HG02973 (cell line): Measurements from ENCODE around the gene XKR3.
"Not testable (repeated sequence)": the region's sequence is repeated elsewhere in the genome, so short reads cannot be mapped to it uniquely, and the experiment has no call there.

Experiments
- ATAC-seq: cut with Tn5 transposase; IDR thresholded peaks from one replicate; pipeline ENCODE4 v1.9.1; 2021; ENCODE audit warnings: moderate library complexity; ENCODE audit not compliant: unreplicated experiment

Gene XKR3

DNA sequence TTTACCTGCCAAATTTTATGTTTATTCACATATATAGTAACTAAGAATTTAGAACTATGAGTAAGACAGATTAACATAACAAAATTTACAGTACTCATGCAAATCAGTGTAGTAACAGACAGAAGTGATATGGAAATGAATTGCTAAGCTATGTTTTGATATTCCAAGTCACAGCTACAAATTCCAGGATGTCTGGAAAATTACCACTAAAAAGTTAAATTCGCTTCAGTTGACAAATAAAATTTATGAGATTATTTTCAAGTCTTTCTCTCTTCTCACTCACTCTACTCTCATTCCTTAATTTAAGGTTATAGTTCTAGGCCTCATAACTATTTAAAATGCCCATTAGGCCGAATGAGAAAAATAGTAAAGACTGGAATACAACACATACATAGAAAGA, 18.1 kb downstream of the XKR3 start:
- no peak for ATAC-seq

GRCh38 chr22:16806401-16806800, 18.8 kb downstream of the XKR3 start:
- no peak for ATAC-seq

DNA sequence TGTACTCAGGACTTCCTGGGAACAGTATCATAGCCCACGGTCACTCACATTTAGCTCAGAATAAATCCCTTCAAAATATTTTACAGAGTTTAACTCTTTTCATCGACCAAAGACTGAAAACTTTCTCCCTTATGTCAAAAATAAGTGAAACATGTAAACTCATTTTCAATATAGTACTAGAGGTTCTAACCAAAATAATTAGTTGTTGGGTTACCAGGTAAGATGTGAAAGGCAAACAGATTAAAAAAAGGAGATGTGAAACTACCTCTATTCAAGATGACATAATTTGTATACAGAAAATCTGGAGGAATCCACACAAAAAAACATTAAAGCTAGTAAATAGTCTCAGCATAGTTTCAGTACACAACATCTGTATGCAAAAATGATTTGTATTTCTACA, 20.3 kb downstream of the XKR3 start:
- no peak for ATAC-seq

- no peak for ATAC-seq
Observed at GRCh38 chr22:16803255-16803917, 21.8 kb downstream of the XKR3 start.

DNA sequence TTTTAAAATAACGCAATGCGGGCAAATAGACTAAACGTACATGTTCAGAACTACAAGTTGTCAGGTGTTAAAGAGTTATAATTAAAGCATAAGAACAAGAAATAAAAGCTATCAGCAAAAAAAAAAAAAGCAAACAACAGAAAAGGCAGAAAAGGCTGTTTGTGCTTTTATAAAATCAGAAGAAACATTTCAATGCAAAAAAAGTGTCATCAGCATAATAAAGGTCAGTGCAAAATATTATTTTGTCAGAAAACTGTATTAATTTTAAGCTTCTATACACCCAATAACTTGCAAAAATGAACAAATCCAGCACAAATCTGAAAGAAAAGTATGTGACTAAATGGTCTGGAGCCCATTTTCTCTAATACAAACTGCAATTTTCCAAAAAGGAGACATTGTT, 23.6 kb downstream of the XKR3 start:
- no peak for ATAC-seq

DNA sequence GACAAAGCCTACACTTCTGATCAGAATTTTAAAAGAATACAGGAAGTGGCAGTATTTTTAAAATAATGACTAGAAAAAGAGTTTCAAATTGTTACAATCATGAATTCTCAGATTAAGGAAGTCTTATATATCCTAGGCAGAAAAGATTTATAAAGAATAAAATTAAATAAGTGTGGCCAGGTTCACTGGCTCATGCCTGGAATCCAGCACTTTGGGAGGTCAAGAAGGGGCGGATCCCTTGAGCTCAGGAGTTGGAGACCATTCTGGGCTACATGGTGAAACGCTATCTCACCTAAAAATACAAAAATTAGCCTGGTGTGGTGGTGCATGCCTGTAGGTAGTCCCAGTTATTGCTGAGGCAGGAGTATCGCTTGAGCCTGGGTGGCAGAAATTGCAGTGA, 24.1 kb downstream of the XKR3 start:
- ATAC-seq: no peak

- no peak for ATAC-seq
Observed at GRCh38 chr22:16800358-16800757, 24.9 kb downstream of the XKR3 start.

- not testable (repeated sequence) for ATAC-seq
Observed at GRCh38 chr22:16795504-16795903, 29.7 kb downstream of the XKR3 start.

DNA sequence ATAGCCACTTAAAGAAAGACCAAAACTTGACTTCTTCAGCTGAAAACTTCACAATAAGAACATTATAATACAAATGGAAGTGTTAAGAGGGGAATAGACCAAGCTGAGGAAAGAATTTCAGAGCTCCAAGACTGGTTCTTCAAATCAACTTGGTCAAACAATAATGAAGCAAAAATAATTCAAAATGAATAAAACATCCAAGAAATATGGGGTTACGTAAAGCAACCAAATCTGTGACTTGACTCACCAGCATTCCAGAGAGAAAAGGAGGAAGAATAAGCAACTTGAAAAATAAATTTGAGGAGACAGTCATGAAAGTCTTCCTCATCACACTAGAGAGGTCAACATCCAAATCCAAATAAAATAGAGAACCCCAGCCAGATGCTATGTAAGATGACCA, 31.4 kb downstream of the XKR3 start:
- ATAC-seq: no peak

GRCh38 chr22:16789860-16790493, 35.2 kb downstream of the XKR3 start:
- ATAC-seq: no peak

DNA sequence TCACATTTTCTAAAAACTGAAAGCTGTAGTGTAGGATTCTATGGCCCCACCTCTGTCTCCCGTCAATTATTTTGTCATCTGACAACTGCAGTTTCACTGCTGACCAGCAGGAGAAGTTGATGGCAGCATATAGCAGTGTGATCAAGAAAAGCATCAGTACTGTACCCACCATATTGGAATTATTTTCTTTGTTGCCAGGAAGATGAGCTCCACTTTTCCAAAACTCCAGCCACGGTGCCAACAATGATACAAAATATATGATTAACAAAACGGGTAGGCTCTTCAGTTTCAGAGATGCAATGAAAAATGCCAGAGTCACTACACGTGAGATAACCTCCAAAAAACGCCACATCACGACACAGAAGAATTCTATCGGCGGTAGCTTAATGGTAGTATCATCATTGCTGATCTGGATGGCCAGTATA, 41.3 kb downstream of the XKR3 start:
- ATAC-seq: no peak

DNA sequence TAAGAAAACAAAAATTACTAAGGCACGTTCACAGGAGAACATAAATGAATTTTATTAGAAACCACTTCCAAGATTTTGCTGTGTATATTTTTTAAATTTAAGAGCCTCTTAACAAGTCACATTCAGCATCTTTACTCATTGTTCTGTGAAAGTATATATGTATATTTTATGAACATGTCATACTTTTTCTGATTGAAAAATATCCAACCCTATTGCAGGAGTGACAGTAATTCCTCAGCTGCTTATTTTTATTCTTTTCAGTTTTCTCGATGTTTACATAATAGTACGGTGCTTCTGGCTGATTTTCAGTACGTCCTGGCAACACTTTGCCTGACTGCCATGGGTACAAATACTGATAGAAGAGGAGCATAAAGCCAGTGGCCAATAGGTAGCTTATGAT, 41.8 kb downstream of the XKR3 start:
- ATAC-seq: no peak

DNA sequence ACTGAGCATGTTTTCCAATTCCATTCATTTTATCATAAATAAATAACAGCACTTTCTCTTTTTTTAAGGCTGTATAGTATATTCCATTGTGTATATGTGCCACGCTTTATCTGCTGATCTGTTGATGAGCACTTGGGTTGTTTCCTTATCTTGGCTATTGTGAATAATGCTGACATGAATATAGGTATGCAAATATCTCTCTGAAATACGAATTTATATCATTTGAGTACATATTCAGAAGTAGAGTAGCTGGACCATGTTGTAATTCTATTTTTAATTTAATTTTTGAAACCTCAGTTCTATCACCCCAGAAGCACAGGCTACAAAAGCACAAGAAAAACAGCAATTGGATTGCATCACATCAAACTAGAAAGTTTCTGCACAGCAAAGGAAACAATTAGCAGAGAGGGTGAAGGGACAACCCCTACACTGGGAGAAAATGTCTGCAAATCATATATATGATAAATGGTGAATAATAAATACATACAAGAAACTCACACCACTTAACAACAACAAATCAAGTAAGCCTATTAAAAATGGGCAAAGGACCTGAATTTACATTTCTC, 43.4 kb downstream of the XKR3 start:
- no peak for ATAC-seq

- ATAC-seq: no peak
Observed at GRCh38 chr22:16781074-16781763, 44.0 kb downstream of the XKR3 start.

DNA sequence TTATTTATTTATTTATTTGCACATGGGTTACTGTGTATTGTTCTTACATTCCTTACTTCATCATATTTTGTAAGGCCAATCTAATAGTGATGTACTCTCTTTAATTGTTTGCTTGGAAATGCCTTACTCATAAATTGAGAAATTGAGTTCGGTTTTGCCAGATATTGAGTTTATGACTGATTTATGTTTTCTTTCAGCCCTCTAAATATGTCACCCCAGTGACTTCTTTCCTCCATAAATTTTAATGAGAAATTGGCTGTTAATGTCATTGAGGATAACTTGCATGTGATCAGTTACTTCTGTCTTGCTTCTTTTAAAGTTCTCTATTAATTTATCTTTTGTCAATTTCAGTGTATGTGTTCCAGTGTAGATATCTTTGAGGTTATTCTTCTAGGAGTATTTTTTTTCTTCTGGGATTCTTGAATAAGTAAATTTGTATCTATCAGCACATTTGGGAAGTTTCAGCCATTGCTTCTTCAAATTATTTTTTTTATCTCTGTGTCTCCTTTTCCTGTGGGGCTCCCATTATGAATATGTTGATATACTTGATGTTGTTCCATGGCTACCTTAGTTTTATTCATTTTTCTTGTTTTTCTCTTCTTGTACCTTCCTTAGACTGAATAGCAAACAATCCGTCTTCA, 47.8 kb downstream of the XKR3 start:
- ATAC-seq: no peak

- no peak for ATAC-seq
Observed at GRCh38 chr22:16776080-16776479, 49.1 kb downstream of the XKR3 start.

- ATAC-seq: no peak
Observed at GRCh38 chr22:16774911-16775500, 50.2 kb downstream of the XKR3 start.

DNA sequence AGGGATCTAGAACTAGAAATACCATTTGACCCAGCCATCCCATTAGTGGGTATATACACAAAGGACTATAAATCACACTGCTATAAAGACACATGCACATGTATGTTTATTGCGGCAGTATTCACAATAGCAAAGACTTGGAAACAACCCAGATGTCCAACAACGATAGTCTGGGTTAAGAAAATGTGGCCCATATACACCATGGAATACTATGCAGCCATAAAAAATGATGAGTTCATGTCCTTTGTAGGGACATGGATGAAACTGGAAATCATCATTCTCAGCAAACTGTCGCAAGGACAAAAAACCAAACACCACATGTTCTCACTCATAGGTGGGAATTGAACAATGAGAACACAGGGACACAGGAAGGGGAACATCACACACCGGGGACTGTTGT, 53.6 kb downstream of the XKR3 start:
- not testable (repeated sequence) for ATAC-seq

GRCh38 chr22:16767927-16768326, 57.3 kb downstream of the XKR3 start:
- ATAC-seq: not testable (repeated sequence)

- ATAC-seq: not testable (repeated sequence)
Observed at GRCh38 chr22:16762224-16762623, 63.0 kb downstream of the XKR3 start.

GRCh38 chr22:16760416-16760815, 64.8 kb downstream of the XKR3 start:
- ATAC-seq: not testable (repeated sequence)
